Measurements from ENCODE around the gene SAMD1.
A peak's percentile ranks its signal among the peaks of the same experiment; 100 is the strongest.

Gene SAMD1

DNA sequence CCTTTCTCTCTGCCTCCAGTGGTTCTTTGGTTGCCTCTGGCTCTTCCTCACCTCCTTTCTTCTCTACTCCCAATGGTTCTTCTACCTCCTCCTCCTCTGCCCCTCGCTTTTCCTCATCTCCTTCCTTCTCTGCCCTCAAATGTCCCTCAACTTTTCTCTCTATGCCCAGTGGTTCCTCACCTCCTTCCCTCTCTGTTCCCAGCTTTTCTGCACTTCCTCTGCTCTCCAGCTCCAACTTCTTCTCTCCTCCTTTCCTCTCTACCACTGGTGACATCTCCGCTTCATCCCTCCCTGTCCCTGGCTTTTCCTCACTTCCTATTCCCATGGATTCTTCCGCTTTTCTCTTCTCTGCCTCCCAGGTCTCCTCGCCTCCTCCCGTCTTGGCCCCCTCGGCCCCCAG lies 36.5 kb downstream of the SAMD1 start:
- WGBS, 2 donors (ENCODE audit: extremely low coverage in 2 of 2, insufficient read length in 2 of 2, insufficient replicate concordance in 1 of 2), result no CpG with 5 or more reads among the region's 6 CpGs
- H3K14ac ChIP-seq (ENCODE audit: low read length), result no peak overlapping the region

DNA sequence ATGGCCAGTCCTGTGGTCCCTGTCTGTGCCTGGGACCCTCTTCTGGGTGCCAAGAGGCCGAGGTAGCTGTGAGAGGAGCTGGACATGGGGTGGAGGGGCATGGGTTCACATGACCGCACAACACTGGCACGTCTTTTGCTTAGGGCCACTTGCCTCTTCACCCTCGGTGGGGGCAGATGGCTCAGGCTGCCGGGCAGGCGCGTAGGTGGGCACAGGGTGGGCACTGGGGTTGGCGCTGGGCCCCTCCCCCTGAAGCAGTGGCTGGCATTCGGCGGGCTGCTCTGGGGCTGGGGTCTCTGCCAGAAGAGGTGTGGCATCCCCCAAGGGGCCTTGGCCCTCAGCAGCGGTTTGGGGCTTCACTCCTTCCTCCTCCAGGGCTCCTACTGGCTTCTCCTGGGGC lies 37.1 kb downstream of the SAMD1 start:
- Histone ChIP-seq H3K4me3 (ENCODE audit: low read length in 2 of 2) (peak overlapping the region in 1 of 2 donors; percentile 44), H3K27ac (replicated peaks; ENCODE audit: low read length) (no peak overlapping the region), H2AK5ac (ENCODE audit: low read depth, low read length) (no peak overlapping the region), H3K23ac (ENCODE audit: low read depth, low read length, poor library complexity) (peak overlapping the region; percentile 80), H3K4me1 (ENCODE audit: control insufficient read depth in 2 of 2, insufficient read depth in 1 of 2, low read depth in 1 of 2, low read length in 2 of 2) (peaks cover 0 to 4% of the 10 kb centered on the region in 2 donors), H3K4ac (ENCODE audit: low read length) (peak overlapping the region; percentile 55), H3K9ac (ENCODE audit: low read depth, low read length, poor library complexity) (no peak overlapping the region), H2BK5ac (ENCODE audit: low read length) (no peak overlapping the region), H2AFZ (ENCODE audit: low read length) (no peak overlapping the region), H2BK120ac (ENCODE audit: low read depth, low read length) (no peak overlapping the region), H4K91ac (ENCODE audit: low read depth, low read length, poor library complexity) (no peak overlapping the region), H3K36me3 (replicated peaks in 1 of 2; ENCODE audit: control insufficient read depth in 2 of 2, insufficient read depth in 2 of 2, low read length in 2 of 2) (peaks cover 2 to 3% of the 10 kb centered on the region in 2 donors), H2BK15ac (ENCODE audit: low read length) (no peak overlapping the region), H3K27me3 (ENCODE audit: control insufficient read depth in 3 of 3, insufficient read depth in 3 of 3, low read depth in 1 of 3, low read length in 3 of 3) (peaks cover 0 to 20% (median 6%) of the 10 kb centered on the region in 3 experiments), H4K8ac (ENCODE audit: low read depth, low read length) (no peak overlapping the region), H2BK12ac (ENCODE audit: low read length) (peak overlapping the region; percentile 58), H3K9me3 (replicated peaks in 1 of 2; ENCODE audit: control insufficient read depth in 2 of 2, insufficient read depth in 1 of 2, low read depth in 1 of 2, low read length in 2 of 2) (peaks cover under 1 to 3% of the 10 kb centered on the region in 2 donors), H3K14ac (ENCODE audit: low read length) (no peak overlapping the region), H3K18ac (ENCODE audit: low read length) (no peak overlapping the region), H3K79me1 (ENCODE audit: low read depth, low read length) (no peaks in the 10 kb centered on the region), H3K4me2 (ENCODE audit: insufficient read depth, low read length, poor library complexity, severe bottlenecking) (no peak overlapping the region)
- no peak for DNase-seq (ENCODE audit: low spot score)
- WGBS, 2 donors (ENCODE audit: extremely low coverage in 2 of 2, insufficient read length in 2 of 2, insufficient replicate concordance in 1 of 2), result no CpG with 5 or more reads among the region's 11 CpGs

More for the DNA sequence above, 36.5 kb downstream of the SAMD1 start:
- no peak overlapping the region for H3K4ac ChIP-seq (ENCODE audit: low read length)
- no peak overlapping the region for H2BK15ac ChIP-seq (ENCODE audit: low read length)
- H3K9me3 ChIP-seq (replicated peaks in 1 of 2; ENCODE audit: control insufficient read depth in 2 of 2, insufficient read depth in 1 of 2, low read depth in 1 of 2, low read length in 2 of 2), result peaks cover 0 to 3% of the 10 kb centered on the region in 2 donors
- H4K91ac ChIP-seq (ENCODE audit: low read depth, low read length, poor library complexity), result no peak overlapping the region
- H3K4me3 ChIP-seq (ENCODE audit: low read length in 2 of 2), result no peak overlapping the region
- no peak overlapping the region for H4K8ac ChIP-seq (ENCODE audit: low read depth, low read length)
- no peak overlapping the region for H2BK120ac ChIP-seq (ENCODE audit: low read depth, low read length)
- H3K18ac ChIP-seq (ENCODE audit: low read length), result no peak overlapping the region
- H3K27me3 ChIP-seq (ENCODE audit: control insufficient read depth in 3 of 3, insufficient read depth in 3 of 3, low read depth in 1 of 3, low read length in 3 of 3), result peaks cover 0 to 26% (median 12%) of the 10 kb centered on the region in 3 experiments
- H2BK12ac ChIP-seq (ENCODE audit: low read length), result no peak overlapping the region
- DNase-seq (ENCODE audit: low spot score), result no peak
- peaks cover 0 to 4% of the 10 kb centered on the region in 2 donors for H3K4me1 ChIP-seq (ENCODE audit: control insufficient read depth in 2 of 2, insufficient read depth in 1 of 2, low read depth in 1 of 2, low read length in 2 of 2)
- H3K36me3 ChIP-seq (replicated peaks in 1 of 2; ENCODE audit: control insufficient read depth in 2 of 2, insufficient read depth in 2 of 2, low read length in 2 of 2), result peaks cover 2 to 3% of the 10 kb centered on the region in 2 donors
- H2AK5ac ChIP-seq (ENCODE audit: low read depth, low read length), result no peak overlapping the region
- no peak overlapping the region for H3K9ac ChIP-seq (ENCODE audit: low read depth, low read length, poor library complexity)
- no peak overlapping the region for H3K23ac ChIP-seq (ENCODE audit: low read depth, low read length, poor library complexity)
- no peak overlapping the region for H3K27ac ChIP-seq (replicated peaks; ENCODE audit: low read length)
- no peak overlapping the region for H3K4me2 ChIP-seq (ENCODE audit: insufficient read depth, low read length, poor library complexity, severe bottlenecking)
- H2BK5ac ChIP-seq (ENCODE audit: low read length), result peak overlapping the region; percentile 45
- H3K79me1 ChIP-seq (ENCODE audit: low read depth, low read length), result no peaks in the 10 kb centered on the region
- no peak overlapping the region for H2AFZ ChIP-seq (ENCODE audit: low read length)

DNA sequence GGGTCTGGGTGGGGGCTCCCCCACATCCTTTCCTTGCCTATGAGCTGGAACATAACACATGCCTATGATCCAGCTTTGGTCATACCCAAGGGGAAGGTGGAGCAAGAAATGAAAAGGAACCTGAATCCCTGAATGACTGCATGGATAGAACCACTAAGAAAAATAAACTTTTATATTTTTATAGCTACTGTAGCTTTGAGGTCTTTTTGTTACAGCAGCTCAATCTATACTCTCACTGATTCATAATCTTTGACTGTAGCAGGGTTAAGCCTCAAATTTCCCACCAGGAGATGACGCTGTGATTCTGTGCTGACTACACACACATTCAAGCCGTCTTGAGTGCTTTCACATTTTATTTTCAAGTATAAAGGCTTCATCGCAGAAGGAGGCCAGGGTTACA lies 37.5 kb downstream of the SAMD1 start:
- DNase-seq (ENCODE audit: low spot score), result no peak
- no peak overlapping the region for H3K18ac ChIP-seq (ENCODE audit: low read length)
- H3K4me2 ChIP-seq (ENCODE audit: insufficient read depth, low read length, poor library complexity, severe bottlenecking), result no peak overlapping the region
- no peak overlapping the region for H2BK5ac ChIP-seq (ENCODE audit: low read length)
- no peak overlapping the region for H2AK5ac ChIP-seq (ENCODE audit: low read depth, low read length)
- no peak overlapping the region for H3K27ac ChIP-seq (replicated peaks; ENCODE audit: low read length)
- no peak overlapping the region for H3K4ac ChIP-seq (ENCODE audit: low read length)
- peaks cover 3 to 4% of the 10 kb centered on the region in 2 donors for H3K9me3 ChIP-seq (replicated peaks in 1 of 2; ENCODE audit: control insufficient read depth in 2 of 2, insufficient read depth in 1 of 2, low read depth in 1 of 2, low read length in 2 of 2)
- no peak overlapping the region for H4K8ac ChIP-seq (ENCODE audit: low read depth, low read length)
- H3K79me1 ChIP-seq (ENCODE audit: low read depth, low read length), result no peaks in the 10 kb centered on the region
- peaks cover 2 to 3% of the 10 kb centered on the region in 2 donors for H3K36me3 ChIP-seq (replicated peaks in 1 of 2; ENCODE audit: control insufficient read depth in 2 of 2, insufficient read depth in 2 of 2, low read length in 2 of 2)
- peak overlapping the region in 1 of 2 donors; percentile 44 for H3K4me3 ChIP-seq (ENCODE audit: low read length in 2 of 2)
- H4K91ac ChIP-seq (ENCODE audit: low read depth, low read length, poor library complexity), result no peak overlapping the region
- no peak overlapping the region for H2BK120ac ChIP-seq (ENCODE audit: low read depth, low read length)
- no peak overlapping the region for H2AFZ ChIP-seq (ENCODE audit: low read length)
- no peak overlapping the region for H3K14ac ChIP-seq (ENCODE audit: low read length)
- H3K4me1 ChIP-seq (ENCODE audit: control insufficient read depth in 2 of 2, insufficient read depth in 1 of 2, low read depth in 1 of 2, low read length in 2 of 2), result peaks cover 0 to 1% of the 10 kb centered on the region in 2 donors
- peaks cover 0 to 15% (median 1%) of the 10 kb centered on the region in 3 experiments for H3K27me3 ChIP-seq (ENCODE audit: control insufficient read depth in 3 of 3, insufficient read depth in 3 of 3, low read depth in 1 of 3, low read length in 3 of 3)
- WGBS, 2 donors (ENCODE audit: extremely low coverage in 2 of 2, insufficient read length in 2 of 2, insufficient replicate concordance in 1 of 2), result no CpG with 5 or more reads among the region's 3 CpGs
- H3K9ac ChIP-seq (ENCODE audit: low read depth, low read length, poor library complexity), result no peak overlapping the region
- peak overlapping the region; percentile 80 for H3K23ac ChIP-seq (ENCODE audit: low read depth, low read length, poor library complexity)
- H2BK12ac ChIP-seq (ENCODE audit: low read length), result peak overlapping the region; percentile 58
- H2BK15ac ChIP-seq (ENCODE audit: low read length), result no peak overlapping the region

DNA sequence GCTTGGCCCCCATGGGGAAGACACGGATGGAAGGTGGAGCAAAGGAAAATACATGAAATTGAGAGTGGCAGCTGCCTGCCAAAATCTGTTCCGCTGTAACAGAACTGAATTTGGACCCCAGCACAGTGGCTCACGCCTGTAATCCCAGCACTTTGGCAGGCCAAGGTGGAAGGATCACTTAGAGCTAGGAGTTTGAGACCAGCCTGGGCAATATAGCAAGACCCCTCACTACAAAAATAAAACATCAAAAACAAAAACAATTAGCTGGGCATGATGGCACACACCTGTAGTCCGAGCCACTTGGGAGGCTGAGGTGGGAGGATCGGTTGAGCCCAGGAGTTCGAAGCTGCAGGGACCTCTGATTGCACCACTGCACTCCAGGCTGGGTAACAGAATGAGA lies 38.1 kb downstream of the SAMD1 start:
- Histone ChIP-seq H3K14ac (ENCODE audit: low read length) (no peak overlapping the region), H3K9ac (ENCODE audit: low read depth, low read length, poor library complexity) (no peak overlapping the region), H3K4me2 (ENCODE audit: insufficient read depth, low read length, poor library complexity, severe bottlenecking) (no peak overlapping the region)

More for the DNA sequence above, 38.1 kb downstream of the SAMD1 start:
- Histone ChIP-seq H3K4ac (ENCODE audit: low read length) (no peak overlapping the region), H3K9me3 (replicated peaks in 1 of 2; ENCODE audit: control insufficient read depth in 2 of 2, insufficient read depth in 1 of 2, low read depth in 1 of 2, low read length in 2 of 2) (peaks cover 3 to 4% of the 10 kb centered on the region in 2 donors), H2BK15ac (ENCODE audit: low read length) (no peak overlapping the region), H3K27ac (replicated peaks; ENCODE audit: low read length) (no peak overlapping the region), H2AFZ (ENCODE audit: low read length) (no peak overlapping the region), H2BK120ac (ENCODE audit: low read depth, low read length) (no peak overlapping the region), H3K4me1 (ENCODE audit: control insufficient read depth in 2 of 2, insufficient read depth in 1 of 2, low read depth in 1 of 2, low read length in 2 of 2) (no peaks in the 10 kb centered on the region), H2AK5ac (ENCODE audit: low read depth, low read length) (no peak overlapping the region), H3K23ac (ENCODE audit: low read depth, low read length, poor library complexity) (no peak overlapping the region), H3K4me3 (ENCODE audit: low read length in 2 of 2) (no peak overlapping the region), H2BK12ac (ENCODE audit: low read length) (no peak overlapping the region), H4K8ac (ENCODE audit: low read depth, low read length) (no peak overlapping the region), H3K79me1 (ENCODE audit: low read depth, low read length) (no peaks in the 10 kb centered on the region), H3K27me3 (ENCODE audit: control insufficient read depth in 3 of 3, insufficient read depth in 3 of 3, low read depth in 1 of 3, low read length in 3 of 3) (peaks cover 0 to 11% (median 0%) of the 10 kb centered on the region in 3 experiments), H2BK5ac (ENCODE audit: low read length) (no peak overlapping the region), H3K36me3 (replicated peaks in 1 of 2; ENCODE audit: control insufficient read depth in 2 of 2, insufficient read depth in 2 of 2, low read length in 2 of 2) (peaks cover 2 to 3% of the 10 kb centered on the region in 2 donors), H4K91ac (ENCODE audit: low read depth, low read length, poor library complexity) (no peak overlapping the region), H3K18ac (ENCODE audit: low read length) (no peak overlapping the region)
- DNase-seq (ENCODE audit: low spot score), result no peak
- WGBS, 2 donors (ENCODE audit: extremely low coverage in 2 of 2, insufficient read length in 2 of 2, insufficient replicate concordance in 1 of 2), result no CpG with 5 or more reads among the region's 6 CpGs
